KMS-11 (cell line): ENCODE data around the gene SLC25A24.

Source experiments
- H2AFZ ChIP-seq: fragments of 200-600 bp; sonication (generic); 2 replicates; pipeline ENCODE4 v1.6.1; 2016; ENCODE audit warnings: antibody characterized with exemption, mixed run types, low read depth
- H3K27ac ChIP-seq: fragments of 200-600 bp; sonication (generic); 2 replicates; pipeline ENCODE4 v1.6.1; 2016; ENCODE audit warnings: mild to moderate bottlenecking, mixed run types
- H3K27me3 ChIP-seq: fragments of 200-600 bp; sonication (generic); 2 replicates; pipeline ENCODE4 v1.6.1; 2017; ENCODE audit warnings: mild to moderate bottlenecking, low read depth, mixed run types, moderate library complexity; ENCODE audit not compliant: insufficient read depth
- H3K36me3 ChIP-seq: fragments of 200-600 bp; sonication (generic); 2 replicates; pipeline ENCODE4 v1.6.1; 2017; ENCODE audit warnings: mild to moderate bottlenecking, mixed run types; ENCODE audit not compliant: insufficient read depth
- H3K4me1 ChIP-seq: fragments of 200-600 bp; sonication (generic); 2 replicates; pipeline ENCODE4 v1.6.1; 2016; ENCODE audit warnings: mild to moderate bottlenecking, low read depth, mixed run types; ENCODE audit not compliant: poor library complexity, severe bottlenecking
- H3K4me2 ChIP-seq: fragments of 200-600 bp; sonication (generic); 2 replicates; pipeline ENCODE4 v1.7.0; 2016; ENCODE audit warnings: mild to moderate bottlenecking, mixed run types
- H3K4me3 ChIP-seq: fragments of 200-600 bp; sonication (generic); IDR thresholded peaks from 2 replicates; pipeline ENCODE4 v1.6.1; 2017; ENCODE audit warnings: low read depth, low read length, mixed read lengths; ENCODE audit not compliant: insufficient read depth
- H3K79me2 ChIP-seq: fragments of 200-600 bp; sonication (generic); 2 replicates; pipeline ENCODE4 v1.6.1; 2016; ENCODE audit warnings: low read depth, mixed run types; ENCODE audit not compliant: insufficient read depth
- H3K9ac ChIP-seq: fragments of 200-600 bp; sonication (generic); 2 replicates; pipeline ENCODE4 v1.6.1; 2016; ENCODE audit warnings: mild to moderate bottlenecking, mixed run types
- H4K20me1 ChIP-seq: fragments of 200-600 bp; sonication (generic); 2 replicates; pipeline ENCODE4 v1.6.1; 2016; ENCODE audit warnings: mild to moderate bottlenecking, mixed run types; ENCODE audit not compliant: insufficient read depth
- TF ChIP-seq, protein P1 (sequence below): fragments of 200-600 bp; sonication (generic); conservative IDR thresholded peaks from 2 replicates; pipeline ENCODE4 v1.6.1; 2017; ENCODE audit warnings: low read depth, mild to moderate bottlenecking, antibody characterized with exemption, low read length, moderate library complexity, mixed read lengths

SLC25A24 gene

DNA sequence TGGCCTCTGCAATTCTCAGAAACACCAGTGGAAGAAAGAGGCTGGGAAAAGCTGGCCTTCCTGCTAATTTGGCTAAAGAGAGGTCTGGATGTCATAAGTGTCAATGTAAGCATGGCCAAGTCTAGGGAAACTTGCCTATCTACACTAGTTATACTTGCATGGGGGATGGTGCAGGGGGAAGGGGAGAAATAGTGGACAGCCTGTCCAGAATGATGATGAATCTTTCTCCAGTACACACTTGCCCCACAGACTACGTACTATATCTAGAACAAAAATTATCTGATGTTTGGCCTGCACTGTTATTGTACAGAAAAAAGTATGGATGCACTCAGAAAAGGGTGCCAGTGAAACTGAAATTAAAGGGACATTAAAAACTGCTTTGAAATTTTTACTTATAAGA is 114.5 kb downstream of the SLC25A24 start:
- H3K79me2 ChIP-seq = no peaks in the 10 kb centered on the region
- H3K4me1 ChIP-seq = no peaks in the 10 kb centered on the region
- H2AFZ ChIP-seq = no peak overlapping the region
- no peak overlapping the region for H3K4me3 ChIP-seq
- TF ChIP-seq, protein P1, sequence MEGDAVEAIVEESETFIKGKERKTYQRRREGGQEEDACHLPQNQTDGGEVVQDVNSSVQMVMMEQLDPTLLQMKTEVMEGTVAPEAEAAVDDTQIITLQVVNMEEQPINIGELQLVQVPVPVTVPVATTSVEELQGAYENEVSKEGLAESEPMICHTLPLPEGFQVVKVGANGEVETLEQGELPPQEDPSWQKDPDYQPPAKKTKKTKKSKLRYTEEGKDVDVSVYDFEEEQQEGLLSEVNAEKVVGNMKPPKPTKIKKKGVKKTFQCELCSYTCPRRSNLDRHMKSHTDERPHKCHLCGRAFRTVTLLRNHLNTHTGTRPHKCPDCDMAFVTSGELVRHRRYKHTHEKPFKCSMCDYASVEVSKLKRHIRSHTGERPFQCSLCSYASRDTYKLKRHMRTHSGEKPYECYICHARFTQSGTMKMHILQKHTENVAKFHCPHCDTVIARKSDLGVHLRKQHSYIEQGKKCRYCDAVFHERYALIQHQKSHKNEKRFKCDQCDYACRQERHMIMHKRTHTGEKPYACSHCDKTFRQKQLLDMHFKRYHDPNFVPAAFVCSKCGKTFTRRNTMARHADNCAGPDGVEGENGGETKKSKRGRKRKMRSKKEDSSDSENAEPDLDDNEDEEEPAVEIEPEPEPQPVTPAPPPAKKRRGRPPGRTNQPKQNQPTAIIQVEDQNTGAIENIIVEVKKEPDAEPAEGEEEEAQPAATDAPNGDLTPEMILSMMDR = no peak
- no peaks in the 10 kb centered on the region for H3K36me3 ChIP-seq
- H3K27me3 ChIP-seq = no peaks in the 10 kb centered on the region
- H3K9ac ChIP-seq = no peak overlapping the region
- no peak overlapping the region for H3K4me2 ChIP-seq
- no peak overlapping the region for H3K27ac ChIP-seq
- no peaks in the 10 kb centered on the region for H4K20me1 ChIP-seq

DNA sequence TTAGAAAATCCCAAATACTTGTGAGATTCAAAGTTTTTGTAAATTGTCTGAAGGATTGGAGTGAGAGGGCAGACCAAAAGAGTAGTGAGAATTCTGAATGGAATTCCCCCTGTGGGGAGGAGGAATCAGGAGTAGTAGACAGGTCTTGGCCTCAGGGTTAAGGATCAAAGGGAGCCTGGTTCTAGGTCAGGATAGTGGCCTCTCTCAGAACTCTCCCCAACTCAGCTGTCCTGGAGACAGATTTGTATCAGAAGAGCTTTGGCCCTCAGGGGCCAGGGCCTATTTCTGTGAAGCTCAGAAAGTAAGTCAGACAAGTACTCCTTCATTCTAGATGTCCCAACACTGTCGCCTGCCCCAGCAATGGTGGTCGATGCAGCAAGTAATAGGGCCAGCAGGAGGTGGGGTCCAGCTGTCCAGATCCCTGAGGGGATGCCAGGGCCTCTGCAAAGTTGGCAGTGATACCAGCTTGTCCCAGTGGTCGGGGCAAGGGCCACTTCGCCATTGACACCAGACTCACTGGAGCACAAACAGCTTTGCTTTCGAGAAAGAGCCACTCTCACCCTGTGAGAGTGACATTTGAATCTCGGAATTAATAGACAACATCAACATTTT is 115.2 kb downstream of the SLC25A24 start:
- Histone ChIP-seq H3K4me3 (no peak overlapping the region), H3K9ac (no peak overlapping the region), H3K27ac (no peak overlapping the region), H2AFZ (no peak overlapping the region), H3K36me3 (no peaks in the 10 kb centered on the region), H3K27me3 (no peaks in the 10 kb centered on the region), H3K4me2 (no peak overlapping the region), H3K4me1 (no peaks in the 10 kb centered on the region), H3K79me2 (no peaks in the 10 kb centered on the region), H4K20me1 (no peaks in the 10 kb centered on the region)
- TF ChIP-seq, protein P1 = no peak
